Renal cortex interstitium (tissue), 11 donors: Measurements from ENCODE around the gene RADX. TPM values are rescaled to one million over a fixed set of nuclear protein-coding genes. Genes with fewer than 3 reads are reported as not detected.
A peak's percentile ranks its signal among the peaks of the same experiment; 100 is the strongest.
"Not testable (repeated sequence)": the region's sequence is repeated elsewhere in the genome, so short reads cannot be mapped to it uniquely, and the experiment has no call there.

Experiments
- DNase-seq, 11 donors: peaks; one replicate each; pipeline ENCODE4 v3.0.0-alpha.2; 2013; ENCODE audit warnings: low read depth in 9 of 11, low spot score in 4 of 11; ENCODE audit errors: extremely low read depth in 1 of 11
- polyA plus RNA-seq, 3 donors: library from polyadenylated mRNA; unstranded; fragments of 120-200 nt; gene quantifications; one replicate each; pipeline ENCODE4 v1.2.1, GENCODE V29; 2013; ENCODE audit not compliant: insufficient read length in 3 of 3

Gene RADX
- polyA plus RNA-seq, 3 donors = 3.2 to 5.5 (median 5.2) TPM

DNA sequence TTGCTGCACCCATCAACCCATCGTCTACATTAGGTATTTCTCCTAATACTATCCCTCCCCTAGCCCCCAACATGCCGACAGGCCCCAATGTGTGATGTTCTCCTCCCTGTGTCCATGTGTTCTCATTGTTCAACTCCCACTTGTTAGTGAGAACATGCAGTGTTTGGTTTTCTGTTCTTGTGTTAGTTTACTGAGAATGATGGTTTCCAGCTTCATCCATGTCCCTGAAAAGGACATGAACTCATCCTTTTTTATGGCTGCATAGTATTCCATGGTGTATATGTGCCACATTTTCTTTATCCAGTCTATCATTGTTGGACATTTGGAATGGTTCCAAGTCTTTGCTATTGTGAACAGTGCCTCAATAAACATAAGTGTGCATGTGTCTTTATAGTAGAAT is 41.8 kb downstream of the RADX start:
- DNase-seq = not testable (repeated sequence)

DNA sequence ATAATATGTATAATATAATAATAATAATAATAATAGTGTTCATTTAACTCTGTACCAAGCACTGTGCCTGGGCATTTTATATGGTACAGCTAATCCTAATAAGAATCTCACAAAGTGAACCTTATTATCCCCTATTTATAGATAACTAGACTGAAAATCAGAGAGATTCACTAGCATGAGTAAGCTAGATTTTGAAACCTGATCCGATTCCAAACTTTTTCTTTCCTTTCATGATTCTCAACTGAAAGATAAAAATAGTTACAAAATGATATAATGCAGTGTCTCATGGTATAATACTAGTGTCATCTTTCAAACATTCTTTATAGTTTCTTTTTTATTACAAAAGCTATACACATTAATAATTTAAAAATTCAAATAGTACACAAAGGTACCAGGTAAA is 58.9 kb downstream of the RADX start:
- DNase-seq = no peak

DNA sequence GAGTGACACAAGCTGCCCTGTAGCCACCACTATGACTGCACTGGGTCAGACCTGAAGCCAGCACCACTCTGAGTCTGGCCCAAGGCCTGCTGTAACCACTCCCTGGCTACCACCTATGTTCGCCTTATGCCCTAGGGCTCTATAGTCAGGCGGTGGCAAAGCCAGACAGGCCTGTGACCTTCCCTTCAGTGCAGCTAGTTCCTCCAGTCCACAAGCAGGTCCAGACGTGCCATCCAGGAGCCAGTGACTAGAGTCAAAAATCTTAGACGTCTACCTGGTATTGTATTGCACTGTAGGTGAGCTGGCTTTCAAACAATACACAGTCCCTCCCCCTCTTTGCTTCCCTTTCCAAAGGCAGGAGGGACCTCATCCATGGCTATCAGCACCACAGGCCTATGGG is 60.7 kb downstream of the RADX start:
- DNase-seq = no peak

DNA sequence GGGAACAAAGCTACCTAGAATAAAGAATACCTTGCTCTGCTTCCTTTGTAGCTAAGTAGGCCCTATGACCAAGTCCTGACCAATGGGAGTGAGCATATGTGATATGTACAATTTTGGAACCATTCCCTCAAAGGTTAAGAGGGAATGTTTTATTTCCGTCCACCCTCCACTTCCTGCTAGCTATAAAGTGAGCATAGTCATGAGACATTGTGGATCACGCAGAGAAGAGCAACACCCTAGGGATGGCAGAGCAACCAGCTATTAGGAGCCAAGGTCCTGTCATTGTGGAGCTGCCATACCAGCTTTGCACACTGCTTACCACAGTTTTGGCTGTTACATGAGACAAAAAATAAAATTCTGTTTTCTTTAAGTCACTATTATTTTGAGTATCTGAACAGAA is 68.9 kb downstream of the RADX start:
- DNase-seq = no peak

DNA sequence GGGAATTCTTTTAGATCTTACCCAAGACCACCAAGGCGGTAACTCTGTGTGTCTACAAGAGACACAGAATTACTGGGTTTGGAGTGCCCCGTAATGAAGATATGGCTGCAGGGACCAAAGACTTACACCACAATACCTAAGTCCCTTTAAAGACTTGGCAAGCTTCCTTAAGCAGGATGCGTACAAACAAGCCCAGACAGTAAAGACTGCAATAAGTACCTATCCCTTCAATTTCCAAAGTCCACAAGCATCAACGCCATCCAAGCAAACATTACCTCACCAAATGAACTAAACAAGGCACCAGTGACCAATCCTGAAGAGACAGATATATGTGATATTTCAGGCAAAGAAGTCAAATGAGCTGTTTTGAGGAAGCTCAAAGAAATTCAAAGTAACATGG is 72.4 kb downstream of the RADX start:
- DNase-seq = no peak

DNA sequence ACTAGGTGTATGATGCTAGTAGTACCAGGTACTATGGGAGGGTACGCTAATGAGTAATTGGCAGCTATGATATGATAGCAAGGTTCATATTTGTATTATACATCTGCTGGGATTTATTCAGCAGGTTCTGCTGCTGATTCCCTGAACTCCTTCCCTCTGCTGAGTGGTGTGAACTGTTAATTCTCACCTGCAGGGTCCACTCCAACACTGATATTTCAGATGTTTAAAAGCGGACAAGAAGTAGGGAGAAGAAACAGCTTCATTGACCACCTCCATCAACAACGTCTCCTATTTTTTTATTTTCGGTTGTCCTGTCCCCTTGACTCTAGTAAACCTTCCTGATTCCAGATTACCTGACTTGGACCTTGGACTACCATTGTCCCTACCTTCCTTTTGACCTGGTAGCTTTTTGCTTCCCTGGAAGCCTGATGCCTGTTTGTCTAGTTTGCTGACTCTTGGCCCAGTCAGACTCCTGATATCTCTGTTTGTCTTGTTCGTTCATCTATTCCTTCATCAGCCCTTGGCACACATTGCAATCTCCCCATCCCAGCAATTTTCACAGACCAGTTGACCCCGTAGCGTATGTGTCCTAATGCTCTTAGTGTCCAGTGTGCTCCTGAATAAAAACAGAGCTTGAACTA is 80.8 kb downstream of the RADX start:
- no peak for DNase-seq

DNA sequence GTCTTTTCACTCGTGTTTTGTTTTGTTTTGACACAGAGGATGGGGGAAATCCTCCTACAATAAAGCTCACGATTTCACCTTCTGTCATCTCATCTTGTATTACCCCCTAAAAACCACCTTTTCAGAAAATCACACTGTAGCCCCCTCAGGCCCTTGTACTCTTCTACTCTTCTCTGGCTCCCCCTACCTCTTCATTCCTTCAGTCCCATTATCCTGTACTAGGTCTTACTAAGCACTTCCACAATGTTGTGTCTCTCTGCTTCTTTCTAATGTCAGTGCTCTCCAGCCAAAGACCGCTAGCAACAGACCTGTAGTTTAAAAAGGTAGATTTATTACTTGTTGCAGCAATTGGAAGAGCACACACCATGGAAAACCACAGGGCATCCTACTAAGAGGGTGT is 84.7 kb downstream of the RADX start:
- no peak for DNase-seq

DNA sequence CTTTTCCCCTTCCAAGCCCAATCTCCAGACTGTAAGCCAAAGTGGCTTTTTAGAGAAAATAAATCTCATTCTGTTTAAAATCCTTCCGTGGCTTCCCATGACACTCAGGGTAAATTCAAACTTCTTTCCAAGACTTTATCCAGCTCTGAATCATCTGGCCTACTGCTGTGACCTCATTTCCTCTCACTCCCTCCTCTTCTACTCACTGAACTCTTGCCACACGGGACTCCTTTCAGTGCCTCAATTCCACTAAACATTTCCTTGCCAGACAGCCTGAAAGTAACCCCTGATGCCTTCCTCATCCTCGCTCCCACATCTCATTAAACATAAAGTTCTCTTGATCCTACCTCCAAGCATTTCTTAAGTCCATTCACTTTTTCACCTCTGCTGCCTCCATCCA is 86.9 kb downstream of the RADX start:
- no peak for DNase-seq

DNA sequence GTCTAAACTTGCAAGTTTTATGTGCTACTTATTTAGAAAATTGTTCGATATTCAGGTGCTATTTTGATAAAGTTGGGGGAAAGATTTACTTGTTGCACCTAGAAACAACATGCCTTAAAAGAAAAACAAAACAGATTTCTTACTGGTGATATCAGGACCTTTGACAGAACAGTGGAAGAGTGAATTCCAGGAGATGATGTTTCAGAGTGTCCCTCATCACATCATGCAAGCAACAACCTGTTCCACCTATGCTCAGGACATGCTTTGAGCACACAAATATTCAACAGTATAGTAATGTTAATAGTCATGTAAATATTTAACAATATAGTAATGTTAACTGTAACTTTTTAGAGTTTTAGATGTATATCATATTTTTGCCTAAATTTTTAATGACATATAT is 90.9 kb downstream of the RADX start:
- no peak for DNase-seq

DNA sequence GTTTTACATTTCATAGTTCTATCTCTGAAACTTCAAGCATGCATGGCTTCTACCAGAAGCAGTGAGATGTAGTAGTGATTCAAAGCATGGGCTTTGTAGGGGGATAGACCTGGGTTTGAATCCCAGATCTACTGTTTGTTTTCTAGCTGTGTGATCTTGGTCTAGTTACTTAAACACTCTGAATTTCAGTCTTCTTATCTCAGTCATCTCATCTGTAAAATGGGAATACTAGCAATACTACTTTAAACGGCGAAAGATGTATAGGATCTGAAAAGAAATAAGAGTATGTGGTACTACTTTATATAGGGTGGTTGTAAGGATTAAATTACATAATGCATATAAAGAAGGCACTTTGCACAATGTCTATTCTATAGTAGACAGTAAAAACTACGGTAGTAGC is 94.7 kb downstream of the RADX start:
- DNase-seq = no peak

DNA sequence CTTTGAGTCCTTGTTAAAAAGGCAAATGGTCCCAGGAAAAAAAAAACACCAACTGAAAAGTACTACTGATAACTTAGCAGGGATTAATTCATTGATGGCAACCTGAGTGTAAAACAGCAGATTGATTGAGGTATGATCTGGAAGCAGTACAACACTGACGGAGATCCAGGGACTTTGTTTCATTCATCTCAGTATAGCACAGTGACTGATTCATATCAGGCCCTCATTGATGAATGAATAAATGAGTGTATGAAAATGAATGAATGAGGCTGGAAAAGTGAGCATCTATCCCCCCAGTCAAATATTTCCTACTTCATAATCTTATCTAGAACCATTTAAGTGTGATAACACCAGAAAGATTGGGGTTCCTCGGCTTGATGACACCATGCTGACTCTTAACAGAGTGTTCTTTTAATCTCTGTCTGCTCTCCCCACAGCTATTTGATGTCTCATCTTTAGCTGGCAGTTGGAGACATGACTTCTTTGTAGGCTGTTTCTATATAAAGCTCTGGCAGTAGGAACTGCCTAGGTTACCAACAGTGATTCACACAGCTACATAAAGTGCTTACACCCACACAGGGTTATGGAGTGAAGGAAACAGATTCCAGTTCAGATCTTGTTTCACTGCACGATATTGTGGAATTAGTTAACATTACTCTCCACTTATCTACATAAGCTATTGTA is 96.1 kb downstream of the RADX start:
- no peak for DNase-seq

DNA sequence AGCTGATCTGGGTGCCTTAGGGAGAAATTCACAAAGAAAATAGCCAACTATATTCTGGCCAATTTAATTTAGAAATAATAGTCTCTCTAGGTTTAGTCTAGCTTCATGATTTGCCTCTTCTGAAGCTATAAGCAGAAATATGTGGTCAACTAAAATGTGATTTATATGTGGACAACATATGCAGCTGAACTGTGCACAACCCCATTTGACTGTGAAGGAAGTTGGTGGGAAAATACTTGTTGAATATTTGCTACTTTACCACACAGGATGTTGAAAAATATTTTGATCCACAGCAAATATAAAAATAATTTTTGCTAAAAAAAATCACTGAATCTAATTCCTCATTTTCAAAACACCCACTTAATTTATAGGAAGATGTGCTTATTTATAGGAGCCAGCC is 99.0 kb downstream of the RADX start:
- DNase-seq = no peak

DNA sequence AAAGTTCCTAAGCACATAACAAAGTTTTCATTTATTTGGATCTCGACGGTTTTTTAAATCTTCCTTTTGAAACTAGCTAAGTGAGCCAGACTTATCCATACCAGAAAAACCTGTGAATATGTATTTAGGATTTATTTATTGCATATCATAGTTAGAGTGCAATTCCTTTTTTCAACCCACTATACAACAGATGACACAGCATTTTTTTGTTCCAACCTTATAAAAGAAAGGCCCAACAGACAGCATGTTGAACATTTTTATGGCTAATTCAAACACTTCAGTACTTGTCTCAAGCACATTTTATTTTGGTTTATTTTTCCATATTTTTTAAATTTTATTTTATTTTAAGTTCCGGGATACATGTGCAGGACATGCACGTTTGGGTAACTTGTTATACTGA is 99.6 kb downstream of the RADX start:
- DNase-seq = no peak

DNA sequence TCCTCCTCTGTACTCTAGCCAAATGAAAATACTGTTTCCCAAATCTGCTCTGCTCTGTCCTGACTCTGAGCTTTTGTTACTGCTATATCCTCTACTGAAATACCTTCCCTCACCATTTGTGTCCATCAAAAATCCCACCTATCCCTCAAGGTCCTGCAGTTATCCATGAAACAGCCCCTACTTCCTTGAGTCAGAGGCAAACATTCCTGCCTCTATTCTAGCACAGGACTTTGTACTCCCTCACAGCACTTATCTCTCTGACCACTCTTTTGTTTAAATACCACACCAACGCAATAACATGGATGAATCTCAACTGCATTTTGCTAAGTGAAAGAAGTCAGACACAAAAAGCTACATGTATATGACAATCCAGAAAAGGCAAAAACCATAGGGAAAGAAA is 104.2 kb downstream of the RADX start:
- DNase-seq = no peak

DNA sequence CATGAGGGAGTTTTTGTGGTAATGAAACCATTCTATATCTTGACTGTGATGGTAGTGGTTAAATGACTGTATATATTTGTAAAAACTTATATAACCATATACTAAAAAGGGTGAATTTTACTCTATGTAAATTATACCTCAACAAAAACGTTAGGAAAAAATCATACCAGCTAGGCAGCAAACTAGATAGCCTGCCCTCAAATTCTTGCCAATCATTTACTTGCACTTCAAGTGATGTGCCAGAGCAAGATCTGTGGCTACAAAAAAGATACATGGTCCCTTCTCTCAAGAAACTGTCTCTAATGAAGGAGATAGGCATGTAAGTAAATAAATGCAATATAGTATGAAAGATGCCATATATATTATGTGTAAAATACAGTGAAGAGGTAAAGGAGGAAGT is 104.7 kb downstream of the RADX start:
- DNase-seq = no peak

DNA sequence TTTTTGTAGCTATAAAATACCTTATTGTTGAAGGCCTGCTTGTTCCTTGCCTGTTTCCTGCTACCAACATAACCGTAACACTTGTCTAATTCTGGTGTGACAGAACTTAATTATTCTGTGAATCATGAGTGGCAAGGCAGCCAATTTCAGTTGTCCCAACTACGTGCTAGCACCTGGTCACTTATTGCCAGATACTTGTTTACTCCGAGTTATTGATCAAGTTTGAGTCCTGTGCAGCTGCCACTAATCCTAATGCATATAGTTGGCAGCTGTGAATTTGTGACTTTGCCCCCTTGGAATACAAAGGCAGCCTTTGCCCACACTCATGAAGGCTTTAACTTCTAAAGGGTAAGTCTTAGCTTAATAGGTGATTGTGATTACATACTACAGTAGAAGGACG is 106.9 kb downstream of the RADX start:
- no peak for DNase-seq

DNA sequence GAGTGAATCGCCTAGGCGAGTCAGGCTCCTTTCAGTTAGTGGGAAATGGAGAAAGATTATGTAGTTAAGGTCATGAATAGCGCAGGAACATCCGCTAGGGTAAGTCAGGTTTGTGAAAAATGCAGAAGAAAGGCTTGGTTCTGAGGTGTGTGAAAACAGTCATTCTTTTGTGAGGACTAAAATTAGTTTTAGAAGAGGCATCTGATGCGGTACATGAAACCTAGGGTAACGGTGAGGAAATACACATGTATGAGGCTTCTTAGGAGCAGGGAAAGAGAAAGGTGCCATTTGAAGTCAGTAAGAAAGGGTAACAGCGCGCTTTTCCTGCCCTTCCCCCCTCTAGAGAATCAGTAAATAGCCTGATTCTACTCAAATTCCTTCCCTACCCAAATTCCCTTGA is 114.2 kb downstream of the RADX start:
- no peak for DNase-seq

DNA sequence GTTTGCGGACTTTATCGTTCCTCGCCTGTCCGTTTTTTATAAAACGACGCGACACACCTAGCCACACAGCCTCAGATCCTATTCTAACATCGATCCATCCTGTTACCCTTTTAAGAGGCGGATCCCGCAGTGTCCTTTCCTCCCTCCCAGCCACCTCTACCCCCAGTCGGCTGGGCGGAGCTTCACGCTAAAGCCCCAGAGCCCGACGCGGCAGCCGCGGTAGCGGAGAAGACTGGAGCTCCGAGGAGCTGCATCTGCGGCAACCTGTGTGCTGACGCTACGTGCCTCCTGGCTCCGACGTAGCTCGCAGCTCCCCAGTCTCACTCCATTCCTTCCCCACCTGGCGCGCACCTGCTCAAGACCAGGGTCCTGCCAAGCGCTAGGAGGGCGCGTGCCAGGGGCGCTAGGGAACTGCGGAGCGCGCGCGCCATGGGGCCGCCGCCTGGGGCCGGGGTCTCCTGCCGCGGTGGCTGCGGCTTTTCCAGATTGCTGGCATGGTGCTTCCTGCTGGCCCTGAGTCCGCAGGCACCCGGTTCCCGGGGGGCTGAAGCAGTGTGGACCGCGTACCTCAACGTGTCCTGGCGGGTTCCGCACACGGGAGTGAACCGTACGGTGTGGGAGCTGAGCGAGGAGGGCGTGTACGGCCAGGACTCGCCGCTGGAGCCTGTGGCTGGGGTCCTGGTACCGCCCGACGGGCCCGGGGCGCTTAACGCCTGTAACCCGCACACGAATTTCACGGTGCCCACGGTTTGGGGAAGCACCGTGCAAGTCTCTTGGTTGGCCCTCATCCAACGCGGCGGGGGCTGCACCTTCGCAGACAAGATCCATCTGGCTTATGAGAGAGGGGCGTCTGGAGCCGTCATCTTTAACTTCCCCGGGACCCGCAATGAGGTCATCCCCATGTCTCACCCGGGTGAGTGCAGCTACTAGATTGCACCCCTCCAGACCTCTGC is 115.0 kb downstream of the RADX start, which contains the start of gene RNF128:
Gene RNF128 (plus strand): TSS at position 217 of the 953 bp plus-strand sequence. CDS start 213 bp downstream, at position 430.
- peak in 5 of 11 donors; percentile 1 to 22 (median 14) for DNase-seq

DNA sequence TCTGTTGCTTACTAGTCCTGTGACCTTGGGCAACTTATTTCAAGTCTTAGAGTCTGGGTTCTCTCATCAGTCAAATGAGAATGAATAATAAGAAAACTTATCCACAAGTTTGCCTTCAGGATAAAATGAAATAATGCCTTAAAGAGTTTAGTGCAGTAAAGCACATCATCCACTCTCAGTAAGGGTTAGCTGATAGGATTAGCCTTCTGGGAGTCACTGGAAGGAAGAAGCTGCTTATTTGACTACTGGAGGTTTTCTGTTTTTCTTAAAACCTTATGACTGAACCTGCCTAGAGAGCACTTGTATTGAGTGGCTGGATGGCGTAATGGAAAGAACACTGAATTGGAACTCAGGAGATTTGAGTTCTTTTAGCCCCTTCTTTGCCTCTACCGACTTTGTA is 116.6 kb downstream of the RADX start:
- no peak for DNase-seq
